Breast epithelium (tissue), 4 donors: Measurements from ENCODE around the gene SHISA7. TPM values are rescaled to one million over a fixed set of nuclear protein-coding genes. Genes with fewer than 3 reads are reported as not detected.

Experiments used
- DNase-seq, 2 donors: peaks; one replicate each; pipeline ENCODE4 v3.0.0-alpha.2; 2019; ENCODE audit warnings: low spot score in 2 of 2
- H3K27ac ChIP-seq, 2 donors: fragments of 200-600 bp; sonication (generic) in 1 of 2; one replicate each; pipeline ENCODE4 v1.5.1; 2016 to 2019; ENCODE audit warnings: mild to moderate bottlenecking in 1 of 2
- H3K27me3 ChIP-seq, 2 donors: fragments of 200-600 bp; sonication (generic) in 1 of 2; one replicate each; pipeline versions ENCODE4 v1.5.1 to v1.6.0; 2017 to 2019; ENCODE audit warnings: control low read depth in 1 of 2, mild to moderate bottlenecking in 1 of 2
- H3K36me3 ChIP-seq: fragments of 200-600 bp; one replicate; pipeline ENCODE4 v1.5.1; 2019
- H3K4me1 ChIP-seq, 2 donors: fragments of 200-600 bp; sonication (generic); one replicate each; pipeline ENCODE4 v1.5.1; 2016 to 2019; ENCODE audit warnings: control low read depth in 1 of 2
- H3K4me3 ChIP-seq, 3 donors: fragments of 200-600 bp; sonication (generic); 1 replicate in 2 of 3; 2 replicates in 1 of 3; pipeline ENCODE4 v1.5.1; 2016 to 2019; ENCODE audit warnings: mild to moderate bottlenecking in 3 of 3, moderate library complexity in 2 of 3
- H3K9me3 ChIP-seq, 2 donors: fragments of 200-600 bp; sonication (generic) in 1 of 2; one replicate each; pipeline ENCODE4 v1.5.1; 2016 to 2019; ENCODE audit warnings: control low read depth in 1 of 2
- POLR2A ChIP-seq: fragments of 450-650 bp; IDR thresholded peaks from one replicate; pipeline ENCODE4 v1.6.1; 2016; ENCODE audit warnings: antibody characterized with exemption, mild to moderate bottlenecking, moderate library complexity
- POLR2AphosphoS5 ChIP-seq, 3 donors: sonication (generic); formaldehyde crosslinking; IDR thresholded peaks; one replicate each; pipeline ENCODE4 v1.6.1; 2017; ENCODE audit warnings: antibody characterized with exemption in 3 of 3
- intact Hi-C: fragments of 100-400 bp; cut with DNase I; formaldehyde crosslinking; loops from one replicate; pipeline ENCODE4 v1.15.1; 2023; ENCODE audit warnings: low total_unique reads
- total RNA-seq, 3 donors: library from RNA; depleted of rRNA; stranded (reverse); fragments of >200 nt; gene quantifications; one replicate each; pipeline ENCODE4 v1.1.0, GENCODE V29; 2016
- TF ChIP-seq, protein P1 (sequence below), 3 donors: fragments of 450-650 bp; IDR thresholded peaks; one replicate each; pipeline ENCODE4 v1.5.1; 2016 to 2017; ENCODE audit warnings: antibody characterized with exemption in 3 of 3, mild to moderate bottlenecking in 3 of 3, moderate library complexity in 3 of 3

Gene SHISA7
- total RNA-seq, 3 donors from 2014 or later: 0.29 TPM; not detected in 2

GRCh38 chr19:55456347-55456746 is 13.2 kb upstream of the SHISA7 start:
- Histone ChIP-seq H3K4me1 (peaks cover 4 to 13% of the 10 kb centered on the region in 2 donors), H3K36me3 (no peaks in the 10 kb centered on the region), H3K9me3 (no peaks in the 10 kb centered on the region), H3K4me3 (no peak overlapping the region), H3K27me3 (peaks cover 7 to 15% of the 10 kb centered on the region in 2 donors), H3K27ac (no peak overlapping the region)
- no peak for DNase-seq
- intact Hi-C loops: loop anchor here (5.0 kb wide), 1 partner anchor 926 kb away; no protein-coding TSS in a partner anchor
- no peak for TF ChIP-seq POLR2AphosphoS5 (IDR thresholded peaks at IDR 0.05)
- no peak for TF ChIP-seq POLR2A
- TF ChIP-seq, protein P1, sequence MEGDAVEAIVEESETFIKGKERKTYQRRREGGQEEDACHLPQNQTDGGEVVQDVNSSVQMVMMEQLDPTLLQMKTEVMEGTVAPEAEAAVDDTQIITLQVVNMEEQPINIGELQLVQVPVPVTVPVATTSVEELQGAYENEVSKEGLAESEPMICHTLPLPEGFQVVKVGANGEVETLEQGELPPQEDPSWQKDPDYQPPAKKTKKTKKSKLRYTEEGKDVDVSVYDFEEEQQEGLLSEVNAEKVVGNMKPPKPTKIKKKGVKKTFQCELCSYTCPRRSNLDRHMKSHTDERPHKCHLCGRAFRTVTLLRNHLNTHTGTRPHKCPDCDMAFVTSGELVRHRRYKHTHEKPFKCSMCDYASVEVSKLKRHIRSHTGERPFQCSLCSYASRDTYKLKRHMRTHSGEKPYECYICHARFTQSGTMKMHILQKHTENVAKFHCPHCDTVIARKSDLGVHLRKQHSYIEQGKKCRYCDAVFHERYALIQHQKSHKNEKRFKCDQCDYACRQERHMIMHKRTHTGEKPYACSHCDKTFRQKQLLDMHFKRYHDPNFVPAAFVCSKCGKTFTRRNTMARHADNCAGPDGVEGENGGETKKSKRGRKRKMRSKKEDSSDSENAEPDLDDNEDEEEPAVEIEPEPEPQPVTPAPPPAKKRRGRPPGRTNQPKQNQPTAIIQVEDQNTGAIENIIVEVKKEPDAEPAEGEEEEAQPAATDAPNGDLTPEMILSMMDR (IDR thresholded peaks at IDR 0.05): no peak

DNA sequence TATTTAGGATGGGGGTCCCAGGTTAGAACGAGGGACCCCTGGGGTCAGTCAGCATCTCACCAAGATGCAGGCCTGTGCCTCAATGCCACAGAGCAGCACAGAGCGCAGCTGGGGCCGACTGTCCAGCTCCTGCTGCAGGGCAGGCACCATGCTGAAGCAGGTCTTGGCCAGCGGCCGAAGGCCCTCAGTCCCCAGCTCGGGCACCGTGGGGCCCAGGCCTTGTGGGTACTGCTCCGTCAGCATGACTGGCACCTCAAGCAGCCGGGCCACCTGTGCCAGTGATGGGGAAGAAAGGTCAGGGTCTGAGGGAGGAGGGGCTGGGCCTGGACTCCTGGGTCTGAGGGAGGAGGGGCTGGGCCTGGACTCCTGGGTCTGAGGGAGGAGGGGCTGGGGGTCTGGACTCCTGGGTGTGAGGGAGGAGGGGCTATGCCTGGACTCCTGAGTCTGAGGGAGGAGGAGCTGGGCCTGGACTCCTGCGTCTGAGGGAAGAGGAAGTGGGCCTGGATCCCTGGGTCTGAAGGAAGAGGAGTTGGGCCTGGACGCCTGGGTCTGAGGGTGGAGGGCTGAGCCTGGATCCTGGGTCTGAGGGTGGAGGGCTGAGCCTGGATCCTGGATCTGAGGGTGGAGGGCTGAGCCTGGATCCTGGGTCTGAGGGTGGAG is 12.6 kb upstream of the SHISA7 start:
- H3K27me3 ChIP-seq: peaks cover 12 to 21% of the 10 kb centered on the region in 2 donors
- intact Hi-C loops: loop anchor here (5.0 kb wide), 1 partner anchor 927 kb away; no protein-coding TSS in a partner anchor
- H3K9me3 ChIP-seq: no peaks in the 10 kb centered on the region
- no peaks in the 10 kb centered on the region for H3K36me3 ChIP-seq
- no peak overlapping the region for H3K4me3 ChIP-seq
- no peak overlapping the region for H3K27ac ChIP-seq
- H3K4me1 ChIP-seq: peaks cover 4 to 15% of the 10 kb centered on the region in 2 donors
- TF ChIP-seq POLR2A: no peak
- TF ChIP-seq, protein P1 (IDR thresholded peaks at IDR 0.05): no peak
- no peak for TF ChIP-seq POLR2AphosphoS5 (IDR thresholded peaks at IDR 0.05)
- no peak for DNase-seq

DNA sequence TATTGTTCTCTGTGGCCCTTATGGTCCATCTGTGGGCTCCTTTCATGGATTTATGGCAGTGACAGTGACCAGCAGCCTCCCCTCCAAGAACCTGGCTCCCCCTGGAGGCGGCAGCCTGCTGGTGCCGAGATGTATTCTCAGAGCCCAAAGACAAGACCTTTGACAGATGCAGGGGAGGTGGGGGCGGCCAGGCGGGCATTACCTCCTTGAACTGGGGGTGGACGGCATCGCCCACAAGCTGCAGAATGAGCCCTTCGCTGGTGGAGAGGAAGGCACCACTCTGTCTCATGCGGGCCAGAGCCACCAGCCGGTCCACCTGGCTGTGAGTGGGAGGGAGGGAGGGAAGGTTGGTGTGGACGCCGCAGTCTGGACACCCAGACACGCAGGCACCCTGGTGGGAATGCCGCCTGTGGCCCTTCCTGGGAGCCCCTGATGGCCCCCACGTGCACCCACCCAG is 11.7 kb upstream of the SHISA7 start:
- no peak overlapping the region for H3K4me3 ChIP-seq
- no peak for DNase-seq
- no peaks in the 10 kb centered on the region for H3K9me3 ChIP-seq
- peaks cover 12 to 22% of the 10 kb centered on the region in 2 donors for H3K27me3 ChIP-seq
- H3K4me1 ChIP-seq: peaks cover 0 to 15% of the 10 kb centered on the region in 2 donors
- no peak overlapping the region for H3K27ac ChIP-seq
- TF ChIP-seq POLR2A: no peak
- TF ChIP-seq, protein P1 (IDR thresholded peaks at IDR 0.05): peak in 1 of 3 donors; percentile 33
- H3K36me3 ChIP-seq: no peaks in the 10 kb centered on the region
- intact Hi-C loops: loop anchor here (5.0 kb wide), 1 partner anchor 927 kb away; no protein-coding TSS in a partner anchor

GRCh38 chr19:55453511-55454260 is 10.6 kb upstream of the SHISA7 start:
- Histone ChIP-seq H3K36me3 (no peaks in the 10 kb centered on the region), H3K9me3 (no peaks in the 10 kb centered on the region), H3K4me3 (no peak overlapping the region), H3K4me1 (peaks cover 0 to 15% of the 10 kb centered on the region in 2 donors), H3K27me3 (peaks cover 12 to 30% of the 10 kb centered on the region in 2 donors), H3K27ac (no peak overlapping the region)
- intact Hi-C loops: no loop called here
- DNase-seq: no peak
- TF ChIP-seq POLR2AphosphoS5 (IDR thresholded peaks at IDR 0.05) (no peak), POLR2A (no peak)
- TF ChIP-seq, protein P1 (IDR thresholded peaks at IDR 0.05): no peak
